C4-2B (cell line): ENCODE data around the gene TMC4.
"Not testable (repeated sequence)": the region's sequence is repeated elsewhere in the genome, so short reads cannot be mapped to it uniquely, and the experiment has no call there.

ENCODE experiments used
- H3K27ac ChIP-seq: fragments of 450-650 bp; 2 replicates; pipeline ENCODE4 v1.5.1; 2017
- ZFX ChIP-seq: fragments of 450-650 bp; IDR thresholded peaks from 2 replicates; pipeline ENCODE4 v1.6.1; 2017
- TF ChIP-seq, protein P1 (sequence below): fragments of 450-650 bp; conservative IDR thresholded peaks from 2 replicates; pipeline ENCODE4 v1.5.1; 2017; ENCODE audit warnings: mild to moderate bottlenecking

TMC4 gene

DNA sequence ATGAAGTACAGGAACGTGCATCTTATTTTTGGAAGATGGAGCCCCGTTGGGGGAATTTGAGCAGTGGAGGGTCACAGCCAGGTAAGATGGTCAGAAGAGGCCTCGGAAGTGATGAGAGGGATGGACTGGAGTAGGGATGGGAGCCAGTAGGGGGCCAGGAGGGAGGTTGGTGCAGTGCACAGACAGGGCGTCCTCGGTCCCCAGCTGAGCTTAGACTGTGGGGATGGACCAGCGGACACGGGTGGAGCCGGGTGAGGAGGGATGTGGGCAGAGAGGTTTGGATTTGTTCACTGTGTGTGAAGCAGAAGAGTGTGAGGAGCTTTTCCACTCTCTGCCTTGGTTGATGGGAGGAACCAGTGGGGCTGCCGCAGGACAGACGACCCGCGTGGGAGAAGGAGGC, 38.3 kb upstream of the TMC4 start:
- H3K27ac ChIP-seq, result peak overlapping the region; percentile 76
- TF ChIP-seq, protein P1, sequence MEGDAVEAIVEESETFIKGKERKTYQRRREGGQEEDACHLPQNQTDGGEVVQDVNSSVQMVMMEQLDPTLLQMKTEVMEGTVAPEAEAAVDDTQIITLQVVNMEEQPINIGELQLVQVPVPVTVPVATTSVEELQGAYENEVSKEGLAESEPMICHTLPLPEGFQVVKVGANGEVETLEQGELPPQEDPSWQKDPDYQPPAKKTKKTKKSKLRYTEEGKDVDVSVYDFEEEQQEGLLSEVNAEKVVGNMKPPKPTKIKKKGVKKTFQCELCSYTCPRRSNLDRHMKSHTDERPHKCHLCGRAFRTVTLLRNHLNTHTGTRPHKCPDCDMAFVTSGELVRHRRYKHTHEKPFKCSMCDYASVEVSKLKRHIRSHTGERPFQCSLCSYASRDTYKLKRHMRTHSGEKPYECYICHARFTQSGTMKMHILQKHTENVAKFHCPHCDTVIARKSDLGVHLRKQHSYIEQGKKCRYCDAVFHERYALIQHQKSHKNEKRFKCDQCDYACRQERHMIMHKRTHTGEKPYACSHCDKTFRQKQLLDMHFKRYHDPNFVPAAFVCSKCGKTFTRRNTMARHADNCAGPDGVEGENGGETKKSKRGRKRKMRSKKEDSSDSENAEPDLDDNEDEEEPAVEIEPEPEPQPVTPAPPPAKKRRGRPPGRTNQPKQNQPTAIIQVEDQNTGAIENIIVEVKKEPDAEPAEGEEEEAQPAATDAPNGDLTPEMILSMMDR, result no peak

DNA sequence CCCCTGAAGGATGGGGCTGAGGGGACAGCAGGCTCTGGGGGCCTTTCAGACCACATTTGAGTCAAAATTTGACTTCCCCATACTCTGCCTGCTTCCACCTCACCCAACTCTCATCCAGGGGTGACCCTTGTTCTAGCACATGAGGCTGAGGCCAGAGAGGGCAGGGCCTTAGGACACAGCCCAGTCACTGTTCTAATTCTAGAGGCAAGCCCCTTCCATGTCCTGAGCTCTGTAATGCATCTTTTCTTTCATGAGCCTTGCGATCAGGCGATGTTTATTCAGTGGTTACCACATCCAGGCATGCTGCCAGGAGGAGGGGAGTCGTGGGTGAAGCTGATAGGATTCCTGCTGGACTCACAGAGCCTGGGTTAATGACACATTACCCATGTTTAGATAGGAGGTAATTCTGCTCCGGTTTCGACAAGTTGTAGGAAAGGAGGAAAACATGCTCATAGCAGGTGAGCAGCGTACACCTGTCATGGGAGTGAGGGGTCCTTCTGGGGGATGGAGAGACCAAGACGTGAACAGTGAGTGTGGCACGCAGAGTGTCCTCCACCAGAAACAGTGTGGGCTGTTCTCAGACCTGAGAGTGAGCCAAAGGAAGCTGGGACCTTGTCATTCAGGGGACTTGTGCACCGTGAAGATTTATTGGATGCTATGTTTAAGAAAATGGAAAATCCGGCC, 37.0 kb upstream of the TMC4 start:
- no peak for TF ChIP-seq ZFX
- TF ChIP-seq, protein P1, result no peak
- H3K27ac ChIP-seq, result peak overlapping the region; percentile 76

DNA sequence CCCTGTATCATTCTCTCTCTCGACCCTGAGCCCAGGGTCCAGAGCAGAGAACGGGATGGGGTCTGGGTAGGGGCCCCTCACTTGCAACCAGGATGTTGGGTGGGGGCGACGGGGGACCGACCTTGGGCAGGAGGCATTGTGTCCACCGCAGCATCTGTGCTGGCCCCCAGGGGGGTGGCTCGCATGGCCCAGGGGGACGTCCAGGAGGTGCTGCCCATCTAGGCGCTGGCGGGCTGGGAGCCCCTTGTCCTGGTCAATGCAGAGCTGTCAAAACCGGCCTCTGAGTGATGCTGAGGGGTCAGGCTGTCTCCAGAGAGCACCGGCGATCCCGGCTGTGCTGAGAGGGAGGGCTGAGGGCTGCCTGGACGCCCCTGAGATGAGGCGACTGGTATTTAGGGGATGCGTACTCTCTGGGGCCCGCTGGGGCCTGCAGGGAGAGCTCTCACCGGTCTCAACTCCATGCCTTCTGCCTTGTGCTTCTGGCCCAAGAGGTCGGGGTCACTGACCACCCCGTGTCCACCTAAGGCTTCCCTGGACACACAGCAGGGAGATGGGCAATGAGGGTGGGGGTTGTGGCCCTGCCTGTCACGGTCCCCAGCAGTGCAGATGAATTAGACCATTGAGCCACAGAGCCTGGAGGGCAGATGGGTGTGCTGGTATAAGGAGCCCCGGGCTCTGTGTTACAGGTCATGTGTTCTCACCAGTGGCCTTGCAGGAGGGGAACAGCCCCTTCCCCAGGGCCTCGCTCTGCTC, 36.3 kb upstream of the TMC4 start:
- TF ChIP-seq, protein P1, result no peak
- H3K27ac ChIP-seq, result peak overlapping the region; percentile 76

DNA sequence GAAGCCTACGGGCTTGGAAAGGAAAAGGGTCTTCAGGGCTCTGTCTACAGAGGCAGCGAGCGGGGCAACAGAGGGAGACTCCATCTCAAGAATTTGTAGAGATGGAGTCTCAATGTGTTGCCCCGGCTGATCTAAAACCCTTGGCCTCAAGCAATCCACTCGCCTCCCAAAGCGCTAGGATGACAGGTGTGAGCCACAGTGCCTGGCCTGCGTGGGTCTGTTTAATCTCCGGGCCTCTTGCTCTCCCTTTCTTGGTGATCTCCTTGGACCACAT, 35.8 kb upstream of the TMC4 start:
- TF ChIP-seq, protein P1, result no peak
- no peak for TF ChIP-seq ZFX
- H3K27ac ChIP-seq, result peak overlapping the region; percentile 76

DNA sequence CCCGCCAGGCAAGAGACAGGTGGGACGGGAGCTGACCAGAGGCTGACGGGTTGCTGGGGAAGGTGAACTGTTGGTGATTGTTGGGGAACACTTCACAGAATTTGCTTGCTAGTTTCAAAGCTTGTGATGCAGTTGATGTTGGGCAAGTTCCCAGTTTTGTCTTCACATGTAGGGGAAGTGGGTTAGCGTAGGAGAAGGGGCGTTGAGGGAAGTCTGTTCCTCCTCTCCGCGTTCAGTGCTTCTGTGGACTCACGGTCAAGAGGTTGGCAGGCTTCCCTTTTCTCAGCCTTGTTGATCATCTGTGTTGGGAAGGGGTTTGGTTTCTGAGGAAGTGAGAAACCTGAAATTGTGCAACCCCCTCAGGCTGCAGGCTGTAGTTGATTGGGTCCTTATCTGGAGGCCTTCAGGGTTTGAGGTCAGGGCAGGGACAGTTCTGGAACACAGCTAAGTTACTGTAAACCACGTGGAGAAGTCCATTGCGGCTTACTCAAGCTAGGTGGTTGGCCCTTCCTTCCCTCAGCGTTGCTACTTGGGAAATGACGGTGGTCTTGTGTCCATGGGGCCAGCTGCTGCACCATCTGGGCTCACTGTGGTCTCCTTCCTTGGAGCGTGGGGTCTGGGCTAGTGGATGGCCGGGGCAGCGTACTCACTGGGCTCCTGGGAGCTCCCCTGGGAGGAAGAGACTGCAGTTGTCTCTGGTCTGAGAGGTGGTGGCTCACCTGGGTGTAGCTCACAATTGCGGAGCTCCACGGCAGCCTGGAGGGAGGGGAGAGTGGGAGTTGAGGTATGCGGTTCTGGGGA, 35.2 kb upstream of the TMC4 start:
- TF ChIP-seq ZFX, result no peak
- TF ChIP-seq, protein P1, result no peak
- peak overlapping the region; percentile 76 for H3K27ac ChIP-seq

DNA sequence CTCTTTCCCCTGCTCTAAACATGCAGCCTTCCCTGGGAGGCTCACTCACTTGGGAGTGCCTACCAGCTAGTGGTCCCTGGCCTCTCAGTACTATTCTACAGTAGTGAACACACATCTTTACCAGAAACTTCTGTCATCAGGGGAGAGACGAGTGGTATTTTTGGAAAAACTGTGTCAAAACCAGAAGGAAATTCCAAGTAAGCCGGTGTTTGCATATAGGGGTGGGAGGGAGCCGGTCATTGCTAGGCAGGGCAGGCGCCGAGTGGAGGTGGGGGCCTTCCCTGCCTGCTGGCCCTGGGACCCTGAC, 34.7 kb upstream of the TMC4 start:
- TF ChIP-seq, protein P1, result no peak
- TF ChIP-seq ZFX, result no peak
- H3K27ac ChIP-seq, result peak overlapping the region; percentile 76

DNA sequence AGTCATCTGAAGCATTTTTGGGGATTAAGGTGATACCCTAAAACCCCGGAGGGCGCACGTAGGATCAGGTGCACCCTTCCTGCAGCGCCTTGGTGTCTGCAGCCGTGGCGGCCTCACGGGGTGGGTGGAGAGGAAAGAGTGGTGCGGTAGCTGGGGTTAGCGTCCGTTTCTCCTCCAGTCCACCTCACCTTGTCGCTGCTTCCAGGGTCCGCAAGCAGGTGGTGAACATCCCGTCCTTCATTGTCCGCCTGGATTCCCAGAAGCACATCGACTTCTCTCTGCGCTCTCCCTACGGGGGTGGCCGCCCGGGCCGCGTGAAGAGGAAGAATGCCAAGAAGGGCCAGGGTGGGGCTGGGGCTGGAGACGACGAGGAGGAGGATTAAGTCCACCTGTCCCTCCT, 34.2 kb upstream of the TMC4 start:
- H3K27ac ChIP-seq, result not testable (repeated sequence)

DNA sequence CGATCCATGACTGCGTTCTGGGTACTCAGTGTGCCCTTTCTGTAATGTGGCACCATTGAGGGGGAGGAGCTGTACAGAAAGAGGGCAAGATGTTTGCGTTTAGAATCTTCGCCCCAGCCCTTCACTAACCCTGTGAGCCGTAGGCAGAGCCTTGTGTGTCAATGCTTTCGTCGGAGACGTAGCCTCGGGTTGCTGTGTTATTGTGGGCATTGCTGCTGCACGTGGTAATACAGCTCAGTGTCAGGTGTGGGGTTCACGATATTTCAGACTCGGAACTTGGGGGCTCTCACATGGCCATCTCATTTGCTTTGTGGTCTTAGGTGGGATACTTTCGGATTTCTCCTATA, 33.8 kb upstream of the TMC4 start:
- TF ChIP-seq, protein P1, result no peak
- TF ChIP-seq ZFX, result no peak
- 0 out of 2 replicates have a peak overlapping the region, but pooled peaks have one; percentile 2 for H3K27ac ChIP-seq
